Measurements from ENCODE around the gene CDH15. TPM values are rescaled to one million over a fixed set of nuclear protein-coding genes. Genes with fewer than 3 reads are reported as not detected.
"Not testable (repeated sequence)": the region's sequence is repeated elsewhere in the genome, so short reads cannot be mapped to it uniquely, and the experiment has no call there.

CDH15 gene
- total and polyA plus RNA-seq, 8 donors = 0.29 to 4.2 (median 0.43) TPM

- H3K27me3 ChIP-seq = peaks cover 0 to 48% of the 10 kb centered on the region in 2 donors
- H3K4me3 ChIP-seq = no peak overlapping the region
- no peaks in the 10 kb centered on the region for H3K36me3 ChIP-seq
- intact Hi-C loops (cut with DNase I) = no loop called here
- no peak overlapping the region for H3K27ac ChIP-seq
- no peaks in the 10 kb centered on the region for H3K9me3 ChIP-seq
- no peaks in the 10 kb centered on the region for H3K4me1 ChIP-seq
- ATAC-seq (no peak), DNase-seq (peak in 1 of 4 donors; percentile 54)
- no peak for TF ChIP-seq CTCF (IDR thresholded peaks at IDR 0.05)
These were observed 12.6 kb downstream of the CDH15 start for GRCh38 chr16:89183975-89184676.

- H3K9me3 ChIP-seq = no peaks in the 10 kb centered on the region
These were observed 13.1 kb downstream of the CDH15 start for GRCh38 chr16:89184677-89184932.

GRCh38 chr16:89184933-89185794 lies 13.6 kb downstream of the CDH15 start:
- intact Hi-C loops (cut with DNase I) = no loop called here
- no peaks in the 10 kb centered on the region for H3K9me3 ChIP-seq
- DNase-seq (peak in 1 of 4 donors; percentile 71), ATAC-seq (no peak)
- TF ChIP-seq CTCF (IDR thresholded peaks at IDR 0.05) = no peak
- H3K36me3 ChIP-seq = no peaks in the 10 kb centered on the region
- no peak overlapping the region for H3K4me3 ChIP-seq
- no peaks in the 10 kb centered on the region for H3K4me1 ChIP-seq
- peaks cover 0 to 38% of the 10 kb centered on the region in 2 donors for H3K27me3 ChIP-seq
- no peak overlapping the region for H3K27ac ChIP-seq

More at GRCh38 chr16:89184677-89184932, 13.1 kb downstream of the CDH15 start:
- H3K27me3 ChIP-seq = peaks cover 0 to 44% of the 10 kb centered on the region in 2 donors
- H3K4me3 ChIP-seq = no peak overlapping the region
- H3K4me1 ChIP-seq = no peaks in the 10 kb centered on the region
- DNase-seq (peak in 1 of 4 donors; percentile 57), ATAC-seq (no peak)
- TF ChIP-seq CTCF (IDR thresholded peaks at IDR 0.05) = no peak
- H3K27ac ChIP-seq = no peak overlapping the region
- H3K36me3 ChIP-seq = no peaks in the 10 kb centered on the region
- intact Hi-C loops (cut with DNase I) = no loop called here

GRCh38 chr16:89185887-89186592 lies 14.5 kb downstream of the CDH15 start:
- DNase-seq = peak in 1 of 4 donors; percentile 0
- H3K27me3 ChIP-seq = peaks cover 0 to 31% of the 10 kb centered on the region in 2 donors
- ATAC-seq; intact Hi-C loops (cut with DNase I); H3K4me3 ChIP-seq; H3K36me3 ChIP-seq; H3K27ac ChIP-seq; H3K9me3 ChIP-seq; H3K4me1 ChIP-seq: not testable (repeated sequence)

- peaks cover 0 to 30% of the 10 kb centered on the region in 2 donors for H3K27me3 ChIP-seq
- H3K9me3 ChIP-seq; H3K4me3 ChIP-seq; H3K36me3 ChIP-seq; H3K27ac ChIP-seq; intact Hi-C loops (cut with DNase I); H3K4me1 ChIP-seq; ATAC-seq: not testable (repeated sequence)
- peak in 1 of 4 donors; percentile 1 for DNase-seq
These were observed 15.1 kb downstream of the CDH15 start for GRCh38 chr16:89186593-89187031.

All from left lung (tissue), 10 donors.